HG02840 (cell line): ENCODE results near the gene CCRL2.
"Not testable (repeated sequence)": the region's sequence is repeated elsewhere in the genome, so short reads cannot be mapped to it uniquely, and the experiment has no call there.

Experiments
- ATAC-seq: cut with Tn5 transposase; IDR thresholded peaks from one replicate; pipeline ENCODE4 v1.9.1; 2021; ENCODE audit warnings: mild to moderate bottlenecking, moderate library complexity, moderate number of reproducible peaks; ENCODE audit not compliant: unreplicated experiment, low FRiP score

Gene CCRL2

DNA sequence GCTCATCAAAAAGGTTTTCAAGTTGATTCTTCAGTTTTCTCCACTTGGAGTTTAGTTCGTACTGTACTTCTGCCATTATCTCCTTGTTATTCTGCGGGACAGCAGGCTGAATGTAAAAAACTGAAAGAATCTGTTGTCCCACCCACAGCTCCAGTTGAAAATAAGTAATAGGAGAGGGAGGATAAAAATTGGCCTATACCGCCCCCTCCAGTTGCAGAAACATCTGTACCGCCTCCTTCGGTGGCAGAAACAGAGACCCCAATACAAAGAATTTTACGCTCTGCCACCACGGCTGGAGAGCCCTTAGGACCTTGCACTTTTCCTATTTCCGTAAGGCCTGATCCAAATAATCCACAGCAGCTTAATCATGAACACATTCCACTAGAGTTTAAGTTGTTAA lies 20.3 kb downstream of the CCRL2 start:
- not testable (repeated sequence) for ATAC-seq

DNA sequence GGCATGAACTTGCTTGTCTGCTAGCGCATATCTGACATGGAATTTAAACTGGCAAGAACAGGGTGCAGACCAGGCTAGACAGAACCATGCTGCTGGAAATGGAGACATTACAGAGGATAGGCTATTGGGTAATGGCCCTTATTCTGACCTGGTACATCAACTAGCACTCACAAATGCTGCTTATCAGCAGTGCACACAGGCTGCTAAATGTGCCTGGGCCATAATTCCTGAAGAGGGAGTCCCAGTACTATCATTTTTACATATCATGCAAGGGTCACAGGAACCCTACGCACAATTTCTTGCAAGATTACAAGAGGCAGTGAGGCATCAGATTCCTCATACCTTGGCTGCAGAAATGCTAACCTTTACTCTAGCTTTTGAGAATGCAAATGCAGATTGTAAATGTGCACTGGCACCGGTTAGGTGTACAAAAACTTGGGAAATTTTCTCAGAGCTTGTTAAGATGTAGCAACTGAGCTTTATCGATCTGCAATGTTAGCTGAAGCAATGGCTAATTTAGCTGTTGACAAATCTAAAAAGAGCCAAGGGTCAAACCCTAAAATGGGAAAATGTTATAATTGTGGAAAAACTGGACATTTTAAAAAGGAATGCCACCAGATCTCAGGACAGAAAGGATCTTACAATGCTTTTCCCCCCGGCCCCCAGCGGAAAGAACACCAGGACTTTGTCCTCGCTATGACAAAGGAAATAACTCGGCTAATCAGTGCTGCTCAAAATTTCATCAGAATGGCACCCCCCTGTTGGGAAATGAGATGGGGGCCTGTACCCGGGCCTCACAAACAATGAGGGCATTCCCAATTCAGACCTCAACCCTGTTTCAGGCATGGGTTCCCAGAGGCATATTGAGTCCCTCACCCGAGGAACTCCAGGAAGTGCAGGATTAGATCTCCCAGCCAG lies 21.1 kb downstream of the CCRL2 start:
- ATAC-seq = no peak

DNA sequence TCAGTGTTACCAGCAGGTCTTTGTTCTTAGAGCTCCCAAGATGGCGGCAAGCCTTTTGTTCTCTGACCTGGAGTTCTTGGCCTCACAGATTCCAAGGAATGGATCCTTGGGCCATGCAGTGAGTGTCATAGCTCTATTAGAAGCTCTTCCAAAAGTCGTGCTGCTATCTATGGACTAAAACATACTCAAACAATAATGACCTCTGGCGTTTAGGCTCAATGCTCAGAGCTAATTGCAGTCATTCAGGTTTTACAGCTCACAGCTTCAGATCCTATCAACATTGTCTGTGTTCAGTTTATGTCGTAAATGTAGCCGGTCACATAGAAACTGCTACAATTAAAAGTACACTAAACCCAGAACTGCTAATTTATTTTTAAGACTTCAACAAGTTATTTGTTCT lies 22.2 kb downstream of the CCRL2 start:
- ATAC-seq = no peak

GRCh38 chr3:46429671-46430070 lies 22.6 kb downstream of the CCRL2 start:
- no peak for ATAC-seq

- ATAC-seq = not testable (repeated sequence)
Measured at GRCh38 chr3:46430879-46431278, 23.8 kb downstream of the CCRL2 start.

GRCh38 chr3:46431905-46432304 lies 24.8 kb downstream of the CCRL2 start:
- ATAC-seq = not testable (repeated sequence)

- ATAC-seq = not testable (repeated sequence)
Measured at GRCh38 chr3:46433118-46433517, 26.1 kb downstream of the CCRL2 start.

DNA sequence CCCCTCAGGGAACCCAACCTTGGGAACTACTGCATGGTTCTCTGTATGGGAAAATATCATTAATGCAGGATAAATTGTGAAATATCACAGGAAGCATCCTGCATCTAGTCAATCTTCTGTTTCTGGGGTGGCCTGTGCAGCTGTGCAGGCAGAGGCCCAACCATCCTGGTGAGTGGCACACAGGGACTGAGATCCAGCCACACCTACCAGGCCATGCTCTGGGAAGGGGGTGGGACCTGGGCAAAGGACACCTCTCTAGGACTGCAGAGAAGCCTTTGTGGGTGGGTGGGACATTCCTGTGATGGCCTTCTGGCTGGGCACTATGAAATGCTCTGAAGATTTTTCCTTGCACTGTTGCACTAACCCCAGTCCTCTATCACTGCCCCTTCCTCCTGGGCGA lies 26.8 kb downstream of the CCRL2 start:
- no peak for ATAC-seq

- ATAC-seq = no peak
Measured at GRCh38 chr3:46435081-46435726, 28.1 kb downstream of the CCRL2 start.

GRCh38 chr3:46438831-46439230 lies 31.8 kb downstream of the CCRL2 start:
- no peak for ATAC-seq

DNA sequence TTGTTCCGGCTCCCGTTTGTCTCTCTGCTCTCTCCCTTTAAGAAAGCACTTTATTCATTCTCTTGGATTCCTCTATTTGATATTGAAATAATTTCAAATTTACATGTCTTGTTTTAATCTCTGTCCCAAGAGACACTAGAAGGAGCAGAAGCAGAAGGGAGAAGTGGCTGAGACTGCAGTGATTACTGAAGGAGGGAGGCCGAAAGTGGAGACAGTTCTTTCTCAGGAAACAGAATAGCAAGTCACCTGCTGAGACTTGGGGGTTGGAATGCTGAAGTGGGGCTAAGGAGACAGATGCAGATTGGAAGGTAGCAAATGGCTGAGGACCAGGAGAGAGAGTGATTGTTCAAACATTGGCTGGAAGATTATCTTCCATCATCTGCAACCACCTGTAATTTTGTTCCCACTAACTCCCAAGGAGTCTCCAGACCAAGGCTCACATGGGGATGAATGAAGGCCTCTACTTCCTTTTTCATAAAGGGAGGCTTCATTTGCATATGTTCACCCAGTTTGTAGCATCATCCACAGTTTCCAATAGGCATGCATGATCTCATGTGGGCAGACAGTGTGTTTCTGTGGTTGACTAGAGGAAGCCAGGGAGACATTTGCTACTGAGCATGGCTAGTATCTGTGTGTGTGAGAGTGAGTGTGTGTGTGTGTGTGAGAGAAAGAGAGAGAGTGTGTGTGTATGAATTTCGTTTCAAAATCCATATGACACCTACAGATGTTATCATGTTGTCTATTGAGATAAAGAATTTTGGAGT lies 33.7 kb downstream of the CCRL2 start:
- no peak for ATAC-seq

- ATAC-seq = no peak
Measured at GRCh38 chr3:46442576-46443530, 35.8 kb downstream of the CCRL2 start.

DNA sequence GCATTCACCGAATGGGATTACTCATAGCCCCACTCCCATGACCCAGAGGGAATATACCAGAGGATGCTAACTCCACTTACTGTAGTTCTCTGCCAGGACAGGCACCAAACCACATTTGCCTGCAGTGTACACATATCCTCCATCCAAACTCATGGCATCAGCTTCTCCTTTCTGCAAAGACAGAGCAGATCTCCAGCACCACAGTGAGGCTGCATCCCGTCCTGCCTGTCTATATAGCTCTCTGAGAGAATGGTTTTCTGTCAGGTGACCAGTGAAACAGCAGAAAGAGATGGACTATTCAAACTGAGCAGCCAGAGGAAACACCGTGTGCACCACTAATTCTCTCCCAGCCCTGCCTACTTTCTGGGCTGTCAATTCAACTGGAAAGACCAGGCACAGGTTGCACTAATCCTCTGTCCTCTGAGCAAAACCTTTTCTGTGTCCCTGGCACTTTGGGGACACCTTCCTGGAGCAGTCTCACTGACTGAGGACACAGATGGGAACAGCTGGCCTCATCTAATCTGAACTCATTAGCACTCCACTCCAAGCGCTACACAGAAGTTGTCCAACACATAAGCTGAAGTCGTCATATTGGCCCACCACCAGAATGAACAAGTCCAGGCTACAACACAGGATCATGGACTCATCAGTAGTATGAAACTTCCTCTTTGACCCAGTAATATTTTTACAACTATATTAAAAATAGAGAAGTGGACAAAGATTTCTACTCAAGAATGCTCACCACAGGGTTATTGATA lies 40.3 kb downstream of the CCRL2 start:
- ATAC-seq = no peak

GRCh38 chr3:46448721-46449120 lies 41.7 kb downstream of the CCRL2 start:
- ATAC-seq = no peak

GRCh38 chr3:46449755-46450552 lies 42.9 kb downstream of the CCRL2 start:
- ATAC-seq = no peak

DNA sequence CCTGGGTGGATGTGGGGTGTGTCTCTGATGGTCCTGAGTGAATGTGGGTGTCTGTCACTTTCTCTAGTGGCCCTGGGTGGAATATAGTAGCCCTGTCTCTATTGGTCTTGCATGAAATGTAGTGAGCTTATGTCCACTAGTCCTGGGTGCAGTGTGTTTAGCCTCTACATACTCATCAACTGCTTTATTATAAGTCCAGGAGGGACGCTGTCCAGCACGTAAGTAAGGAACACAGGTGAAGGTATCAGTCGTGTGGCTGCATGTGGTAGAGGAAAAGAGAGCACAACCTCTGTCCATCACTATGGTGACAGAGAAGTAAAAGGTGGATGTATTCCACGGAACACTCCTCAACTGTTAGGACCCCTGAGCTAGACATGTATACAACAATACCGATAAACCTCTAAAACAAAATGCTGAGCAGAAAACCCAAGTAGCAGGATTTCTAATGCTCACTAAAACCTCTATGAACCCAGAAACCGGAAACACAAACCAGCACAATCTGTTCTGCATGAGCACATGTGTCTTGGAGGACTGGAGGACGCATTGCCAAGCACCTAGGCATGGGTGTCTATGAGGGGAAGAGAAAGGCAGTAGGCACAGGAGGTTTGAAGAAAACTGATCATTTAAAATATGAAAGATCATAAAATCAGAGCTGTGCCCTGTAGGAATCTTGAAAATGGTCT lies 46.6 kb downstream of the CCRL2 start:
- no peak for ATAC-seq

DNA sequence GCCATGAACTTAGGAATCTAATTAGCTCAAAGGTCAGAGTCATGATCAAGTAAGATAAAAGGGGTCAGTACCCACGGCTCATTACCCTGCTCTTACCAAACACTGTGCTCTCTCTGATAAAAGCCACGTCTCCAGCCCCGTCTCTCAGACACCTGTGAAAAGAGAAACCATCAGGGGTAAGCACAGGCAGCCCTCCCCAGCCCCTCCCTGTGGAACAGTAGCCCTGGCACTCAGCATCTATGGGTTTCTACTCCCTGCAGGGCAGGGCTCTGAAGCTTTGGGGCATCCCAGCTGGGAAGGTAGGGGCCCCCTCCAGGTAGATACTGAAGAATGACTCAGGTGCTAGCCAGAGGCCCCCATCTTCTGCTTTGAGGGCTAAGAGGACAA lies 47.1 kb downstream of the CCRL2 start:
- ATAC-seq = no peak

DNA sequence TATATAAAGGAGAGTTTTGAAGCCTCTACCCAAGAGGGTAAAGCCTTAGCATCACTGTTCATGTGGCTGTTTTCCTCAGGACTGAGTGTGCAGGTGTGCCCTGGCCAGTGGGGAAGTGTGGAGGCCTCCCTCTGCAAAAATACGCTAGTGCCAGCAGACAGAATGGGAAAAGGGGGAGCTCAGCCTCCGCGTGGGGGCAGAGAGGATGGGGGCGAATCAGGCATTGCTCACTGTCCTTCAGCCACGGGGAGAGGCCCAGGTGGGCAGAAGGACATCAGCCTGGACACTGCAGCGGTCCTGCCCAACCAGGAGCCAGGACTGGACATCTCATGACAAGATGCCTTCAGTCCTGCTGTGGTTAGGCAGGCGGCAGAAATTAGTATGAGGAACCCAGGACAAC lies 47.5 kb downstream of the CCRL2 start:
- no peak for ATAC-seq
